Neural cell (in vitro differentiated cells): ENCODE measurements around the gene CABLES1. TPM values are rescaled to one million over a fixed set of nuclear protein-coding genes. Genes with fewer than 3 reads are reported as not detected.

ENCODE experiments used
- H2AFZ ChIP-seq: fragments of 200-600, 300-800 bp; sonication (generic), shearing (Covaris generic); 2 replicates; pipeline ENCODE4 v1.6.0; 2014; ENCODE audit warnings: low read depth, mild to moderate bottlenecking, antibody characterized with exemption, low read length, moderate library complexity
- H3F3A ChIP-seq: fragments of 200-600 bp; shearing (Covaris generic); 2 replicates; pipeline ENCODE4 v1.6.1; 2016; ENCODE audit warnings: mild to moderate bottlenecking, moderate library complexity, mixed read lengths, antibody characterized with exemption, low read length; ENCODE audit not compliant: insufficient read depth, poor library complexity, severe bottlenecking
- H3K27ac ChIP-seq: fragments of 200-600, 300-800 bp; sonication (generic), shearing (Covaris generic); 2 replicates; pipeline ENCODE4 v1.5.1; 2014; ENCODE audit warnings: mild to moderate bottlenecking, low read length, moderate library complexity
- H3K27me3 ChIP-seq: fragments of 300-800, 200-600 bp; sonication (generic), shearing (Covaris generic); 2 replicates; pipeline ENCODE4 v1.6.0; 2014; ENCODE audit warnings: mild to moderate bottlenecking, low read depth, low read length, moderate library complexity; ENCODE audit not compliant: insufficient read depth
- H3K36me3 ChIP-seq: fragments of 300-800, 200-600 bp; sonication (generic), shearing (Covaris generic); 2 replicates; pipeline ENCODE4 v1.5.1; 2014; ENCODE audit warnings: mild to moderate bottlenecking, antibody characterized with exemption, low read length, moderate library complexity; ENCODE audit not compliant: insufficient read depth
- H3K4me2 ChIP-seq: fragments of 300-800, 200-600 bp; sonication (generic), shearing (Covaris generic); 2 replicates; pipeline ENCODE4 v1.6.0; 2014; ENCODE audit warnings: mild to moderate bottlenecking, low read length
- H3K4me3 ChIP-seq: fragments of 300-800, 200-600 bp; sonication (generic), shearing (Covaris generic); 2 replicates; pipeline ENCODE4 v1.5.1; 2014; ENCODE audit warnings: mild to moderate bottlenecking, low read length, moderate library complexity
- H3K79me2 ChIP-seq: fragments of 200-600 bp; shearing (Covaris generic); replicated peaks from 2 replicates; pipeline ENCODE4 v1.6.0; 2014; ENCODE audit warnings: mild to moderate bottlenecking, low read length, moderate library complexity; ENCODE audit not compliant: insufficient read depth
- H3K9ac ChIP-seq: fragments of 300-800, 200-600 bp; sonication (generic), shearing (Covaris generic); 2 replicates; pipeline ENCODE4 v1.6.1; 2016; ENCODE audit warnings: mild to moderate bottlenecking, low read length, mixed read lengths
- H3K9me2 ChIP-seq: fragments of 200-600 bp; shearing (Covaris generic); 2 replicates; pipeline ENCODE4 v1.6.1; 2016; ENCODE audit warnings: mild to moderate bottlenecking, low read length, mixed read lengths; ENCODE audit not compliant: insufficient read depth
- H3K9me3 ChIP-seq: fragments of 200-600, 300-800 bp; sonication (generic), shearing (Covaris generic); 2 replicates; pipeline ENCODE4 v1.6.1; 2016; ENCODE audit warnings: mild to moderate bottlenecking, mixed run types, low read length, moderate library complexity, mixed read lengths
- H4K20me1 ChIP-seq: fragments of 200-600 bp; shearing (Covaris generic); 2 replicates; pipeline ENCODE4 v1.6.1; 2016; ENCODE audit warnings: mild to moderate bottlenecking, mixed run types; ENCODE audit not compliant: insufficient read depth
- EP300 ChIP-seq: fragments of 450-650 bp; conservative IDR thresholded peaks from 2 replicates; pipeline ENCODE4 v1.6.1; 2014; ENCODE audit warnings: antibody characterized with exemption, mild to moderate bottlenecking, moderate library complexity; ENCODE audit not compliant: poor library complexity, severe bottlenecking
- EZH2 ChIP-seq: fragments of 200-600, 300-800 bp; shearing (Covaris generic), sonication (generic); IDR thresholded peaks from 2 replicates; pipeline ENCODE4 v1.6.1; 2014; ENCODE audit warnings: antibody characterized with exemption, low read length, borderline replicate concordance, mild to moderate bottlenecking; ENCODE audit not compliant: insufficient read depth, poor library complexity, severe bottlenecking
- MXI1 ChIP-seq: fragments of 450-650 bp; conservative IDR thresholded peaks from 2 replicates; pipeline ENCODE4 v1.6.1; 2014; ENCODE audit warnings: antibody characterized with exemption, mild to moderate bottlenecking; ENCODE audit not compliant: poor library complexity, severe bottlenecking
- POLR2AphosphoS5 ChIP-seq: IDR thresholded peaks from 2 replicates; pipeline ENCODE4 v1.6.1; 2012
- RAD21 ChIP-seq: fragments of 450-650 bp; conservative IDR thresholded peaks from 2 replicates; pipeline ENCODE4 v1.6.1; 2014; ENCODE audit warnings: antibody characterized with exemption, mild to moderate bottlenecking, moderate library complexity
- SMC3 ChIP-seq: fragments of 450-650 bp; conservative IDR thresholded peaks from 2 replicates; pipeline ENCODE4 v1.6.1; 2014; ENCODE audit warnings: antibody characterized with exemption, mild to moderate bottlenecking, moderate library complexity; ENCODE audit not compliant: poor library complexity
- TAF1 ChIP-seq: IDR thresholded peaks from 2 replicates; pipeline ENCODE4 v1.6.1; 2012; ENCODE audit warnings: low read depth
- polyA plus RNA-seq: library from polyadenylated mRNA; depleted of rRNA; stranded (reverse); fragments of >200 nt; gene quantifications from 2 replicates; pipeline ENCODE4 v1.2.3, GENCODE V29; 2014
- TF ChIP-seq, protein P1 (sequence below): fragments of 450-650 bp; IDR thresholded peaks from 2 replicates; pipeline ENCODE4 v1.5.1; 2014; ENCODE audit warnings: antibody characterized with exemption, mild to moderate bottlenecking, moderate library complexity; ENCODE audit not compliant: poor library complexity, severe bottlenecking
- TF ChIP-seq, protein P2 (sequence below): IDR thresholded peaks from 2 replicates; pipeline ENCODE4 v1.6.1; 2012; ENCODE audit warnings: borderline replicate concordance

The CABLES1 gene
- polyA plus RNA-seq, 1 donor from 2014 or later = 1.4 TPM

DNA sequence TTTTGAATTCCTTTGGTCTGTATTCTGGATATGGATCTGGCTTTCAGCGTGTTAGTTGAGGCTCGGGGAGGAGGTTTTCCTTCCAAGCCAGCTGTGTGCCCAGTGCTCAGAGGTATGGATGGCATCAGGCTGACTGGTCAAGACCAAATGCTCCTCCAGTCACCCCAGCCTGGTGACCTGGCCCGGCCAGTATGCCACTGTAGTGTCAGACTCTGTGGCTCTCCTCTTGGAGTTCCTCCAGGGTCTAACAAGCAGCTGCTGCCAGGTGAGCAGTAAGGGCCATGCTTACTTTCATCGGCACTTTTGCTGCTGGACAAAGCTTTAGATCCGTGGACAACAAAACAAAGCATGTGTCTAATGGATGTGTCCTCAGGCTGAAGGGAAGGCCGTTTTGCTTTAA lies 44.1 kb downstream of the CABLES1 start:
- Histone ChIP-seq H3K36me3 (no peaks in the 10 kb centered on the region), H3K4me2 (no peak overlapping the region), H3K9me2 (no peaks in the 10 kb centered on the region), H3K27me3 (no peaks in the 10 kb centered on the region), H4K20me1 (no peaks in the 10 kb centered on the region), H3K27ac (no peak overlapping the region), H2AFZ (no peak overlapping the region), H3K9ac (no peak overlapping the region), H3F3A (no peaks in the 10 kb centered on the region), H3K9me3 (no peaks in the 10 kb centered on the region), H3K79me2 (no peaks in the 10 kb centered on the region), H3K4me3 (no peak overlapping the region)
- TF ChIP-seq RAD21 (no peak), MXI1 (no peak), TAF1 (no peak), EZH2 (no peak), POLR2AphosphoS5 (no peak), SMC3 (no peak), EP300 (no peak)
- TF ChIP-seq, protein P1, sequence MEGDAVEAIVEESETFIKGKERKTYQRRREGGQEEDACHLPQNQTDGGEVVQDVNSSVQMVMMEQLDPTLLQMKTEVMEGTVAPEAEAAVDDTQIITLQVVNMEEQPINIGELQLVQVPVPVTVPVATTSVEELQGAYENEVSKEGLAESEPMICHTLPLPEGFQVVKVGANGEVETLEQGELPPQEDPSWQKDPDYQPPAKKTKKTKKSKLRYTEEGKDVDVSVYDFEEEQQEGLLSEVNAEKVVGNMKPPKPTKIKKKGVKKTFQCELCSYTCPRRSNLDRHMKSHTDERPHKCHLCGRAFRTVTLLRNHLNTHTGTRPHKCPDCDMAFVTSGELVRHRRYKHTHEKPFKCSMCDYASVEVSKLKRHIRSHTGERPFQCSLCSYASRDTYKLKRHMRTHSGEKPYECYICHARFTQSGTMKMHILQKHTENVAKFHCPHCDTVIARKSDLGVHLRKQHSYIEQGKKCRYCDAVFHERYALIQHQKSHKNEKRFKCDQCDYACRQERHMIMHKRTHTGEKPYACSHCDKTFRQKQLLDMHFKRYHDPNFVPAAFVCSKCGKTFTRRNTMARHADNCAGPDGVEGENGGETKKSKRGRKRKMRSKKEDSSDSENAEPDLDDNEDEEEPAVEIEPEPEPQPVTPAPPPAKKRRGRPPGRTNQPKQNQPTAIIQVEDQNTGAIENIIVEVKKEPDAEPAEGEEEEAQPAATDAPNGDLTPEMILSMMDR = no peak
- TF ChIP-seq, protein P2, sequence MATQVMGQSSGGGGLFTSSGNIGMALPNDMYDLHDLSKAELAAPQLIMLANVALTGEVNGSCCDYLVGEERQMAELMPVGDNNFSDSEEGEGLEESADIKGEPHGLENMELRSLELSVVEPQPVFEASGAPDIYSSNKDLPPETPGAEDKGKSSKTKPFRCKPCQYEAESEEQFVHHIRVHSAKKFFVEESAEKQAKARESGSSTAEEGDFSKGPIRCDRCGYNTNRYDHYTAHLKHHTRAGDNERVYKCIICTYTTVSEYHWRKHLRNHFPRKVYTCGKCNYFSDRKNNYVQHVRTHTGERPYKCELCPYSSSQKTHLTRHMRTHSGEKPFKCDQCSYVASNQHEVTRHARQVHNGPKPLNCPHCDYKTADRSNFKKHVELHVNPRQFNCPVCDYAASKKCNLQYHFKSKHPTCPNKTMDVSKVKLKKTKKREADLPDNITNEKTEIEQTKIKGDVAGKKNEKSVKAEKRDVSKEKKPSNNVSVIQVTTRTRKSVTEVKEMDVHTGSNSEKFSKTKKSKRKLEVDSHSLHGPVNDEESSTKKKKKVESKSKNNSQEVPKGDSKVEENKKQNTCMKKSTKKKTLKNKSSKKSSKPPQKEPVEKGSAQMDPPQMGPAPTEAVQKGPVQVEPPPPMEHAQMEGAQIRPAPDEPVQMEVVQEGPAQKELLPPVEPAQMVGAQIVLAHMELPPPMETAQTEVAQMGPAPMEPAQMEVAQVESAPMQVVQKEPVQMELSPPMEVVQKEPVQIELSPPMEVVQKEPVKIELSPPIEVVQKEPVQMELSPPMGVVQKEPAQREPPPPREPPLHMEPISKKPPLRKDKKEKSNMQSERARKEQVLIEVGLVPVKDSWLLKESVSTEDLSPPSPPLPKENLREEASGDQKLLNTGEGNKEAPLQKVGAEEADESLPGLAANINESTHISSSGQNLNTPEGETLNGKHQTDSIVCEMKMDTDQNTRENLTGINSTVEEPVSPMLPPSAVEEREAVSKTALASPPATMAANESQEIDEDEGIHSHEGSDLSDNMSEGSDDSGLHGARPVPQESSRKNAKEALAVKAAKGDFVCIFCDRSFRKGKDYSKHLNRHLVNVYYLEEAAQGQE = no peak

DNA sequence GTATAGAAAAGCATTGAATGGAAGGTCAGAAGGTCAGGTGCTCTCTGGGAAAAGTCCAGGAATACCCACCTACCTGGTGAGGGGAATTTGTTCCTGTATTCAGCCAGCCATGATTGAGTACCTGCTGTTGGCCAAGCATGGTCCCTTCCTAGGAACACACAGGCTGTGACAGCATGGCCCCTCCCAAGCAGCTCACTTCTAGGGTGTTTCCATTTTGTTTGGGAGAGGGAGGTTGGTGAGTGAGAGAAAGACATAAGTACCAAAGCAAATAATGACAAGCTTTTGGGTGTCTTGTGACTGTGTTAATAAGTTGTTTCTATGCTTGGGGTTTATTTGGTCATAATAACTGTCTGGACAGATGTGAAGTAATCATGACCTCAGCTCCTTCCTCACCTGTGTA lies 46.3 kb downstream of the CABLES1 start:
- Histone ChIP-seq H3K27me3 (no peaks in the 10 kb centered on the region), H3K36me3 (no peaks in the 10 kb centered on the region), H3F3A (no peaks in the 10 kb centered on the region), H3K4me2 (no peak overlapping the region), H3K4me3 (no peak overlapping the region), H3K9me3 (no peaks in the 10 kb centered on the region), H3K9ac (no peak overlapping the region), H2AFZ (no peak overlapping the region), H3K79me2 (no peaks in the 10 kb centered on the region), H4K20me1 (no peaks in the 10 kb centered on the region), H3K9me2 (no peaks in the 10 kb centered on the region), H3K27ac (no peak overlapping the region)
- TF ChIP-seq EZH2 = no peak
- TF ChIP-seq MXI1 = no peak
- TF ChIP-seq EP300 = no peak
- no peak for TF ChIP-seq TAF1
- TF ChIP-seq SMC3 = no peak
